B cell (primary cell): ENCODE results near the gene TMEM129. TPM values are rescaled to one million over a fixed set of nuclear protein-coding genes. Genes with fewer than 3 reads are reported as not detected.

Source experiments
- ATAC-seq: fragments of 200-7000 bp; cut with Tn5 transposase; one replicate; pipeline ENCODE4 v1.10.0; 2021; ENCODE audit warnings: low read depth, mild to moderate bottlenecking, moderate number of reproducible peaks, moderate library complexity
- CTCF ChIA-PET: fragments of 350-600 bp; sonication (Branson Sonifier 250); formaldehyde crosslinking; loops from one replicate; lab custom pipeline; 2021; ENCODE audit warnings: antibody characterized with exemption, inconsistent platforms; lab: Charles Lee
- POLR2A ChIA-PET: fragments of 350-600 bp; sonication (Branson Sonifier 250); formaldehyde crosslinking; loops from one replicate; lab custom pipeline; 2021; ENCODE audit warnings: antibody characterized with exemption; lab: Charles Lee
- DNase-seq: peaks from one replicate; pipeline ENCODE4 v3.0.0; 2013
- H2AFZ ChIP-seq: 2 replicates; pipeline ENCODE4 v1.6.1; 2012; ENCODE audit warnings: mild to moderate bottlenecking, low read depth, low read length; ENCODE audit not compliant: insufficient read depth, poor library complexity, severe bottlenecking
- H3K27ac ChIP-seq, 2 donors: 1 replicate in 1 of 2; 2 replicates in 1 of 2; pipeline ENCODE4 v1.5.1; 2012 to 2013; ENCODE audit warnings: low read length in 2 of 2, mild to moderate bottlenecking in 2 of 2, moderate library complexity in 1 of 2
- H3K27me3 ChIP-seq, 4 experiments: fragments of 200-600 bp in 1 of 4; sonication (generic) in 1 of 4; replicated peaks in 1 of 4; 1 replicate in 2 of 4; 2 replicates in 2 of 4; pipeline versions ENCODE4 v1.6.1 to v1.7.0; 2013 to 2016; ENCODE audit warnings: low read length in 3 of 4, mild to moderate bottlenecking in 2 of 4, mixed read lengths in 1 of 4, moderate library complexity in 1 of 4; ENCODE audit not compliant: insufficient read depth in 4 of 4, control insufficient read depth in 3 of 4; ENCODE audit errors: control extremely low read depth in 1 of 4
- H3K36me3 ChIP-seq, 2 experiments: replicated peaks in 1 of 2; 1 replicate in 1 of 2; 2 replicates in 1 of 2; pipeline versions ENCODE4 v1.6.1 to v1.7.1; 2013; ENCODE audit warnings: low read length in 1 of 2; ENCODE audit not compliant: insufficient read depth in 2 of 2, control insufficient read depth in 1 of 2; ENCODE audit errors: control extremely low read depth in 1 of 2, extremely low read depth in 1 of 2
- H3K4me1 ChIP-seq, 2 donors: fragments of 200-600 bp in 1 of 2; sonication (generic) in 1 of 2; 1 replicate in 1 of 2; 2 replicates in 1 of 2; pipeline versions ENCODE4 v1.5.1 to v1.6.1; 2013 to 2017; ENCODE audit warnings: low read length in 2 of 2; ENCODE audit not compliant: control insufficient read depth in 2 of 2, insufficient read depth in 2 of 2
- H3K4me2 ChIP-seq: replicated peaks from 2 replicates; pipeline ENCODE3; 2012; ENCODE audit warnings: mild to moderate bottlenecking, low read depth, low read length; ENCODE audit not compliant: poor library complexity, severe bottlenecking
- H3K4me3 ChIP-seq, 5 experiments: fragments of 200-600 bp in 1 of 5; sonication (generic) in 1 of 5; 1 replicate in 3 of 5; 2 replicates in 2 of 5; pipeline versions ENCODE4 v1.5.1 to v1.7.0; 2011 to 2016; ENCODE audit warnings: low read length in 4 of 5, mild to moderate bottlenecking in 4 of 5, low read depth in 2 of 5, control low read depth in 1 of 5, moderate library complexity in 1 of 5; ENCODE audit not compliant: insufficient read depth in 1 of 5; ENCODE audit errors: control extremely low read depth in 1 of 5, extremely low read depth in 1 of 5
- H3K79me2 ChIP-seq: fragments of 200-600 bp; sonication (generic); one replicate; pipeline ENCODE4 v1.6.0; 2016; ENCODE audit warnings: low read length; ENCODE audit not compliant: control insufficient read depth, insufficient read depth
- H3K9ac ChIP-seq: fragments of 200-600 bp; sonication (generic); 2 replicates; pipeline ENCODE4 v1.6.1; 2017; ENCODE audit warnings: mild to moderate bottlenecking, low read length, moderate library complexity
- H3K9me3 ChIP-seq, 3 donors: one replicate each; pipeline versions ENCODE4 v1.6.1 to v1.7.1; 2013; ENCODE audit warnings: low read length in 2 of 3; ENCODE audit not compliant: control insufficient read depth in 2 of 3, insufficient read depth in 1 of 3; ENCODE audit errors: control extremely low read depth in 1 of 3
- H4K20me1 ChIP-seq: 2 replicates; pipeline ENCODE4 v1.6.0; 2012; ENCODE audit warnings: mild to moderate bottlenecking, low read length; ENCODE audit not compliant: insufficient read depth, control insufficient read depth, poor library complexity, severe bottlenecking
- H3K27ac Mint-ChIP-seq: one replicate; pipeline ENCODE4 v1.8.0; 2021; ENCODE audit warnings: mixed read lengths
- H3K27me3 Mint-ChIP-seq: one replicate; pipeline ENCODE4 v1.8.0; 2021; ENCODE audit warnings: mixed read lengths
- H3K4me1 Mint-ChIP-seq: one replicate; pipeline ENCODE4 v1.8.0; 2021; ENCODE audit warnings: mixed read lengths
- H3K4me3 Mint-ChIP-seq: one replicate; pipeline ENCODE4 v1.8.0; 2021; ENCODE audit warnings: mixed read lengths
- H3K9me3 Mint-ChIP-seq: one replicate; pipeline ENCODE4 v1.8.0; 2022; ENCODE audit warnings: mixed read lengths; ENCODE audit not compliant: insufficient read depth
- CTCF ChIP-seq: fragments of 200-600 bp; IDR thresholded peaks from one replicate; pipeline ENCODE4 v1.8.0; 2022; ENCODE audit warnings: antibody characterized with exemption, mild to moderate bottlenecking
- EZH2 ChIP-seq: IDR thresholded peaks from 2 replicates; pipeline ENCODE4 v1.6.1; 2012; ENCODE audit warnings: borderline replicate concordance, low read depth, mild to moderate bottlenecking, moderate library complexity, low read length; ENCODE audit not compliant: insufficient read depth, poor library complexity, severe bottlenecking
- WGBS: methylation state at CpG from one replicate; pipeline ENCODE4 v1.1.5; 2013; ENCODE audit warnings: missing lambda C conversion rate; ENCODE audit not compliant: insufficient coverage; 5-methylcytosine and 5-hydroxymethylcytosine counted together
- intact Hi-C: fragments of 100-400 bp; cut with micrococcal nuclease; formaldehyde crosslinking; loops from one replicate; pipeline ENCODE4 v1.10.0; 2022
- polyA plus RNA-seq: library from polyadenylated mRNA; depleted of rRNA; stranded (reverse); fragments of >200 nt; gene quantifications from 2 replicates; pipeline ENCODE4 v1.2.3, GENCODE V29; 2012
- total RNA-seq, 2 donors: library from RNA; stranded (reverse); fragments of 120-200 nt in 1 of 2; gene quantifications; 1 replicate in 1 of 2; 2 replicates in 1 of 2; pipeline versions ENCODE4 v1.2.3 to v1.2.4, GENCODE V29; 2013 to 2022

Gene TMEM129
- total and polyA plus RNA-seq, 2 donors (not counting 1 experiment from before 2014, with no cell fraction given) = 41.0 to 76.5 TPM

- Histone ChIP-seq H3K9ac (no peak overlapping the region), H4K20me1 (no peaks in the 10 kb centered on the region), H3K4me3 (no peak overlapping the region), H3K9me3 (no peaks in the 10 kb centered on the region), H3K27ac (no peak overlapping the region), H3K4me1 (peaks cover 27 to 33% of the 10 kb centered on the region in 2 donors), H3K27me3 (peaks cover 0 to 52% (median 8%) of the 10 kb centered on the region in 4 experiments), H3K36me3 (no peaks in the 10 kb centered on the region), H2AFZ (no peak overlapping the region), H3K79me2 (no peaks in the 10 kb centered on the region), H3K4me2 (no peak overlapping the region)
- CTCF ChIA-PET = no interaction called here
- WGBS = 71% methylated on average over 24 of the region's 33 CpGs
- H3K9me3 Mint-ChIP-seq = no peaks in the 10 kb centered on the region
- peaks cover 22% of the 10 kb centered on the region for H3K27me3 Mint-ChIP-seq
- no peak for DNase-seq
- no peak overlapping the region for H3K27ac Mint-ChIP-seq
- no peak overlapping the region for H3K4me3 Mint-ChIP-seq
- peaks cover 14% of the 10 kb centered on the region for H3K4me1 Mint-ChIP-seq
- TF ChIP-seq EZH2 (no peak), CTCF (no peak)
- no peak for ATAC-seq
- intact Hi-C loops = no loop called here
- POLR2A ChIA-PET = no interaction called here
These were observed 49.1 kb upstream of the TMEM129 start for GRCh38 chr4:1770245-1770644.

GRCh38 chr4:1769692-1770091 is 48.6 kb upstream of the TMEM129 start:
- Histone ChIP-seq H3K79me2 (no peaks in the 10 kb centered on the region), H3K36me3 (no peaks in the 10 kb centered on the region), H3K9me3 (no peaks in the 10 kb centered on the region), H3K27me3 (peaks cover 0 to 52% (median 8%) of the 10 kb centered on the region in 4 experiments), H3K4me1 (peaks cover 27 to 33% of the 10 kb centered on the region in 2 donors), H3K9ac (no peak overlapping the region), H4K20me1 (no peaks in the 10 kb centered on the region), H3K4me3 (no peak overlapping the region), H2AFZ (no peak overlapping the region), H3K27ac (no peak overlapping the region), H3K4me2 (no peak overlapping the region)
- Mint-ChIP-seq H3K4me3 (no peak overlapping the region), H3K27me3 (peaks cover 22% of the 10 kb centered on the region), H3K9me3 (no peaks in the 10 kb centered on the region), H3K27ac (no peak overlapping the region), H3K4me1 (peaks cover 14% of the 10 kb centered on the region)
- intact Hi-C loops = no loop called here
- 53% methylated on average over 5 of the region's 6 CpGs for WGBS
- CTCF ChIA-PET = no interaction called here
- ATAC-seq = no peak
- no peak for DNase-seq
- POLR2A ChIA-PET = no interaction called here
- TF ChIP-seq EZH2 (no peak), CTCF (no peak)
